ENCODE data around the gene SOWAHA.
"Not testable (repeated sequence)": the region's sequence is repeated elsewhere in the genome, so short reads cannot be mapped to it uniquely, and the experiment has no call there.

The SOWAHA gene

GRCh38 chr5:132839426-132840301 is 26.6 kb downstream of the SOWAHA start:
- no peak for ATAC-seq
- DNase-seq (ENCODE audit: low spot score in 2 of 2): no peak
- Mint-ChIP-seq H3K4me3 (no peak overlapping the region), H3K27ac (no peak overlapping the region), H3K36me3 (no peaks in the 10 kb centered on the region), H3K9me3 (no peaks in the 10 kb centered on the region), H3K4me1 (no peaks in the 10 kb centered on the region)

GRCh38 chr5:132840313-132840712 is 27.2 kb downstream of the SOWAHA start:
- Mint-ChIP-seq H3K9me3 (no peaks in the 10 kb centered on the region), H3K4me3 (no peak overlapping the region), H3K27ac (no peak overlapping the region), H3K4me1 (no peaks in the 10 kb centered on the region), H3K36me3 (no peaks in the 10 kb centered on the region)
- no peak for DNase-seq (ENCODE audit: low spot score in 2 of 2)
- no peak for ATAC-seq

GRCh38 chr5:132840896-132841295 is 27.8 kb downstream of the SOWAHA start:
- Mint-ChIP-seq H3K4me1 (no peaks in the 10 kb centered on the region), H3K36me3 (no peaks in the 10 kb centered on the region), H3K27ac (no peak overlapping the region), H3K4me3 (no peak overlapping the region), H3K9me3 (no peaks in the 10 kb centered on the region)
- DNase-seq (ENCODE audit: low spot score in 2 of 2): no peak
- ATAC-seq: no peak

- H3K4me3 Mint-ChIP-seq: no peak overlapping the region
- peak; percentile 65 for ATAC-seq
These were observed 28.2 kb downstream of the SOWAHA start for GRCh38 chr5:132841305-132841704.

GRCh38 chr5:132848270-132848669 is 35.2 kb downstream of the SOWAHA start:
- H3K27ac Mint-ChIP-seq: no peak overlapping the region
- DNase-seq (ENCODE audit: low spot score in 2 of 2): no peak
- H3K9me3 Mint-ChIP-seq: no peaks in the 10 kb centered on the region
- H3K4me1 Mint-ChIP-seq: no peaks in the 10 kb centered on the region
- H3K4me3 Mint-ChIP-seq: no peak overlapping the region
- ATAC-seq: no peak
- H3K36me3 Mint-ChIP-seq: no peaks in the 10 kb centered on the region

More at GRCh38 chr5:132841305-132841704, 28.2 kb downstream of the SOWAHA start:
- no peak for DNase-seq (ENCODE audit: low spot score in 2 of 2)
- H3K9me3 Mint-ChIP-seq: no peaks in the 10 kb centered on the region
- no peaks in the 10 kb centered on the region for H3K4me1 Mint-ChIP-seq
- H3K36me3 Mint-ChIP-seq: no peaks in the 10 kb centered on the region
- no peak overlapping the region for H3K27ac Mint-ChIP-seq

- Mint-ChIP-seq H3K4me3 (no peak overlapping the region), H3K27ac (no peak overlapping the region), H3K36me3 (no peaks in the 10 kb centered on the region), H3K4me1 (no peaks in the 10 kb centered on the region), H3K9me3 (no peaks in the 10 kb centered on the region)
- ATAC-seq: no peak
- no peak for DNase-seq (ENCODE audit: low spot score in 2 of 2)
These were observed 36.2 kb downstream of the SOWAHA start for GRCh38 chr5:132849347-132849746.

GRCh38 chr5:132850066-132850465 is 37.0 kb downstream of the SOWAHA start:
- Mint-ChIP-seq H3K9me3 (no peaks in the 10 kb centered on the region), H3K36me3 (no peaks in the 10 kb centered on the region), H3K4me1 (no peaks in the 10 kb centered on the region), H3K27ac (no peak overlapping the region), H3K4me3 (no peak overlapping the region)
- ATAC-seq (no peak), DNase-seq (ENCODE audit: low spot score in 2 of 2) (no peak)

GRCh38 chr5:132853323-132853722 is 40.2 kb downstream of the SOWAHA start:
- DNase-seq (ENCODE audit: low spot score in 2 of 2): no peak
- no peak for ATAC-seq
- no peaks in the 10 kb centered on the region for H3K4me1 Mint-ChIP-seq
- no peaks in the 10 kb centered on the region for H3K9me3 Mint-ChIP-seq
- no peak overlapping the region for H3K4me3 Mint-ChIP-seq
- no peaks in the 10 kb centered on the region for H3K36me3 Mint-ChIP-seq
- H3K27ac Mint-ChIP-seq: no peak overlapping the region

- H3K4me3 Mint-ChIP-seq: no peak overlapping the region
- no peaks in the 10 kb centered on the region for H3K9me3 Mint-ChIP-seq
- ATAC-seq (no peak), DNase-seq (ENCODE audit: low spot score in 2 of 2) (no peak)
- H3K4me1 Mint-ChIP-seq: no peaks in the 10 kb centered on the region
- no peaks in the 10 kb centered on the region for H3K36me3 Mint-ChIP-seq
- no peak overlapping the region for H3K27ac Mint-ChIP-seq
These were observed 40.7 kb downstream of the SOWAHA start for GRCh38 chr5:132853790-132854189.

GRCh38 chr5:132854301-132854700 is 41.2 kb downstream of the SOWAHA start:
- no peak overlapping the region for H3K27ac Mint-ChIP-seq
- DNase-seq (ENCODE audit: low spot score in 2 of 2): no peak
- no peaks in the 10 kb centered on the region for H3K9me3 Mint-ChIP-seq
- ATAC-seq: no peak
- H3K4me3 Mint-ChIP-seq: no peak overlapping the region
- H3K36me3 Mint-ChIP-seq: no peaks in the 10 kb centered on the region
- H3K4me1 Mint-ChIP-seq: no peaks in the 10 kb centered on the region

GRCh38 chr5:132854992-132855391 is 41.9 kb downstream of the SOWAHA start:
- not testable (repeated sequence) for H3K4me3 Mint-ChIP-seq; H3K9me3 Mint-ChIP-seq; H3K4me1 Mint-ChIP-seq; H3K36me3 Mint-ChIP-seq; DNase-seq (ENCODE audit: low spot score in 2 of 2); ATAC-seq; H3K27ac Mint-ChIP-seq

GRCh38 chr5:132856011-132856410 is 42.9 kb downstream of the SOWAHA start:
- no peak overlapping the region for H3K4me3 Mint-ChIP-seq
- ATAC-seq (no peak), DNase-seq (ENCODE audit: low spot score in 2 of 2) (no peak)
- no peaks in the 10 kb centered on the region for H3K9me3 Mint-ChIP-seq
- H3K4me1 Mint-ChIP-seq: no peaks in the 10 kb centered on the region
- H3K36me3 Mint-ChIP-seq: no peaks in the 10 kb centered on the region
- no peak overlapping the region for H3K27ac Mint-ChIP-seq

- H3K9me3 Mint-ChIP-seq: no peaks in the 10 kb centered on the region
- ATAC-seq (no peak), DNase-seq (ENCODE audit: low spot score in 2 of 2) (peak in 1 of 2 donors; percentile 15)
- H3K27ac Mint-ChIP-seq: no peak overlapping the region
- H3K4me1 Mint-ChIP-seq: no peaks in the 10 kb centered on the region
- no peaks in the 10 kb centered on the region for H3K36me3 Mint-ChIP-seq
- H3K4me3 Mint-ChIP-seq: no peak overlapping the region
These were observed 46.9 kb downstream of the SOWAHA start for GRCh38 chr5:132859889-132860437.

GRCh38 chr5:132860742-132861141 is 47.6 kb downstream of the SOWAHA start:
- Mint-ChIP-seq H3K4me1 (peaks cover under 1% of the 10 kb centered on the region), H3K36me3 (no peaks in the 10 kb centered on the region), H3K4me3 (no peak overlapping the region), H3K27ac (no peak overlapping the region), H3K9me3 (no peaks in the 10 kb centered on the region)
- DNase-seq (ENCODE audit: low spot score in 2 of 2) (peak in 1 of 2 donors; percentile 12), ATAC-seq (no peak)

GRCh38 chr5:132865668-132866341 is 52.7 kb downstream of the SOWAHA start:
- Mint-ChIP-seq H3K4me1 (peaks cover 25% of the 10 kb centered on the region), H3K4me3 (peak overlapping the region; percentile 93), H3K9me3 (no peaks in the 10 kb centered on the region), H3K36me3 (peaks cover 48% of the 10 kb centered on the region), H3K27ac (peak overlapping the region; percentile 98)
- DNase-seq (ENCODE audit: low spot score in 2 of 2) (no peak), ATAC-seq (peak; percentile 52)
